ENCODE measurements around the gene IMMP2L. TPM values are rescaled to one million over a fixed set of nuclear protein-coding genes. Genes with fewer than 3 reads are reported as not detected.
A peak's percentile ranks its signal among the peaks of the same experiment; 100 is the strongest.

Gene IMMP2L
- total and polyA plus RNA-seq, 2 of the 4 experiments (the other 2 are of a cell fraction) = 5.8 to 9.3 TPM

GRCh38 chr7:111164442-111164841 lies 397.9 kb downstream of the IMMP2L start:
- no peak overlapping the region for H3K27ac ChIP-seq (ENCODE audit: insufficient read depth, low read length)
- H3K9ac ChIP-seq (ENCODE audit: low read depth, low read length) = no peak overlapping the region
- H2AFZ ChIP-seq (replicated peaks; ENCODE audit: low read length, poor library complexity) = no peak overlapping the region
- no peaks in the 10 kb centered on the region for H3K4me1 ChIP-seq (ENCODE audit: control insufficient read depth, insufficient read depth, low read length)
- no peak for ATAC-seq (ENCODE audit: low read depth)
- H3K4ac ChIP-seq (ENCODE audit: low read depth, low read length) = no peak overlapping the region
- no peak overlapping the region for H2AK9ac ChIP-seq (replicated peaks; ENCODE audit: low read depth, low read length, poor library complexity)
- no peaks in the 10 kb centered on the region for H3K27me3 ChIP-seq (ENCODE audit: control insufficient read depth, insufficient read depth, low read length)
- no peak overlapping the region for H3K4me2 ChIP-seq (ENCODE audit: low read depth, low read length)
- no peak overlapping the region for H3K23ac ChIP-seq (ENCODE audit: low read depth, low read length)
- dilution Hi-C loops (cut with HindIII; ENCODE audit: low sequenced_read_pairs, unreplicated experiment) (no loop called here), intact Hi-C loops (cut with micrococcal nuclease) (no loop called here), in situ Hi-C loops (cut with MboI; ENCODE audit: low sequenced_read_pairs) (no loop called here)
- TF ChIP-seq RAD21 (IDR thresholded peaks at IDR 0.05; ENCODE audit: low read length) (no peak), CEBPB (IDR thresholded peaks at IDR 0.05; ENCODE audit: low read depth, low read length) (no peak), SMC3 (IDR thresholded peaks at IDR 0.05; ENCODE audit: low read depth, low read length) (no peak), MAFK (IDR thresholded peaks at IDR 0.05; ENCODE audit: low read depth, low read length) (no peak), FOS (IDR thresholded peaks at IDR 0.05; ENCODE audit: low read depth, low read length) (no peak), NFE2L2 (IDR thresholded peaks at IDR 0.05; ENCODE audit: low read depth, low read length) (no peak), MAZ (IDR thresholded peaks at IDR 0.05; ENCODE audit: borderline replicate concordance, low read depth, low read length) (no peak), CTCF (conservative IDR thresholded peaks at IDR 0.05; ENCODE audit: low read depth, low read length) (no peak), CHD1 (IDR thresholded peaks at IDR 0.05; ENCODE audit: low read depth, low read length) (no peak), ELK1 (IDR thresholded peaks at IDR 0.05; ENCODE audit: borderline replicate concordance, low read depth, low read length) (no peak), USF2 (IDR thresholded peaks at IDR 0.05; ENCODE audit: low read depth, low read length) (no peak), BHLHE40 (IDR thresholded peaks at IDR 0.05; ENCODE audit: low read depth, low read length) (no peak), MXI1 (IDR thresholded peaks at IDR 0.05; ENCODE audit: borderline replicate concordance, low read depth, low read length) (no peak)
- H2BK20ac ChIP-seq (ENCODE audit: low read depth, low read length) = no peak overlapping the region
- no TSS peak for BruUV-seq (replicated peaks)
- H3K9me1 ChIP-seq (ENCODE audit: insufficient read depth, low read length) = no peaks in the 10 kb centered on the region
- H4K8ac ChIP-seq (ENCODE audit: low read depth in 2 of 2, low read length in 2 of 2) = no peak overlapping the region
- no peak overlapping the region for H2BK5ac ChIP-seq (ENCODE audit: low read depth, low read length, poor library complexity, severe bottlenecking)
- no peak for DNase-seq
- CTCF ChIA-PET = interaction anchor here (1.7 kb wide), 1 partner anchor 13 kb away, joined by 4 read pairs; no protein-coding TSS in a partner anchor
- no peak overlapping the region for H2AK5ac ChIP-seq (ENCODE audit: low read depth, low read length)
- H3K18ac ChIP-seq (ENCODE audit: low read depth, low read length) = no peak overlapping the region
- H2BK15ac ChIP-seq (ENCODE audit: low read depth, low read length) = no peak overlapping the region
- WGBS, 2 experiments (ENCODE audit: extremely low coverage in 2 of 2, insufficient read length in 1 of 2) = no CpG with 5 or more reads among the region's 1 CpG
- no peak overlapping the region for H3K14ac ChIP-seq (replicated peaks; ENCODE audit: low read depth, low read length)
- no peaks in the 10 kb centered on the region for H3K9me3 ChIP-seq (ENCODE audit: control insufficient read depth, insufficient read depth, low read length)
- no peaks in the 10 kb centered on the region for H3K36me3 ChIP-seq (ENCODE audit: control insufficient read depth, insufficient read depth, low read length)
- no peak overlapping the region for H3K56ac ChIP-seq (ENCODE audit: extremely low read depth, insufficient read depth, low read length)
- H3K79me1 ChIP-seq (ENCODE audit: low read depth in 1 of 2, low read length in 2 of 2) = no peaks in the 10 kb centered on the region
- H4K5ac ChIP-seq (ENCODE audit: low read depth, low read length) = no peak overlapping the region
- no peak overlapping the region for H3K4me3 ChIP-seq (ENCODE audit: insufficient read depth, low read depth, low read length)
- no peak overlapping the region for H4K91ac ChIP-seq (ENCODE audit: insufficient read depth, low read depth, low read length)
- POLR2A ChIA-PET (ENCODE audit: unreplicated experiment) = interaction anchor here (0.7 kb wide), 1 partner anchor 381 kb away, joined by 3 read pairs; no protein-coding TSS in a partner anchor
- H4K20me1 ChIP-seq (ENCODE audit: insufficient read depth, low read length) = no peaks in the 10 kb centered on the region
- 0 out of 2 replicates have a peak overlapping the region, but pooled peaks have one; percentile 0 for H2BK120ac ChIP-seq (ENCODE audit: low read depth, low read length)
